ENCODE data around the gene HNRNPU.

Gene HNRNPU

DNA sequence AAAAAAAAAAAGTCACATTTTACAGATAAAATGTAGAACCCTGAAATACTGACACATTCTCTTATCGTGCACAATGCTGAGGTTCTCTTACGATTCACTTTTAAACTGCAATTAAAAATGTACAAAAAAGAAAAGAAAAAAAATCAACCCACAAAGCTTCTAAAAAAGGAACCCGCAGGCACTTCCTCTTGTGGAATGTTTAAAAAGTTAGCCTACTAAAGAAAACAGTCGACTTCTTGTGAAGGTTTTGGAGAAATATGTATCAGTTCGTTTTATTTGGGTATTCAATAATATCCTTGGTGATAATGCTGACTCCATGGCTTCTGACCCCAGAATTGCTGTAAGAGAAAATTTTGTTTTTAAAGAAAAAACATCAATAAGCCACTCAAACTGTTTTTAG is 10.2 kb downstream of the HNRNPU start:
- TF ChIP-seq, protein P1, sequence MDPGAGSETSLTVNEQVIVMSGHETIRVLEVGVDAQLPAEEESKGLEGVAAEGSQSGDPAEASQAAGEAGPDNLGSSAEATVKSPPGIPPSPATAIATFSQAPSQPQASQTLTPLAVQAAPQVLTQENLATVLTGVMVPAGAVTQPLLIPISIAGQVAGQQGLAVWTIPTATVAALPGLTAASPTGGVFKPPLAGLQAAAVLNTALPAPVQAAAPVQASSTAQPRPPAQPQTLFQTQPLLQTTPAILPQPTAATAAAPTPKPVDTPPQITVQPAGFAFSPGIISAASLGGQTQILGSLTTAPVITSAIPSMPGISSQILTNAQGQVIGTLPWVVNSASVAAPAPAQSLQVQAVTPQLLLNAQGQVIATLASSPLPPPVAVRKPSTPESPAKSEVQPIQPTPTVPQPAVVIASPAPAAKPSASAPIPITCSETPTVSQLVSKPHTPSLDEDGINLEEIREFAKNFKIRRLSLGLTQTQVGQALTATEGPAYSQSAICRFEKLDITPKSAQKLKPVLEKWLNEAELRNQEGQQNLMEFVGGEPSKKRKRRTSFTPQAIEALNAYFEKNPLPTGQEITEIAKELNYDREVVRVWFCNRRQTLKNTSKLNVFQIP (CRISPR knock-in tag; IDR thresholded peaks at IDR 0.05; ENCODE audit: borderline replicate concordance, low read depth): no peak
- TF ChIP-seq GLIS3 (CRISPR knock-in tag; IDR thresholded peaks at IDR 0.05): no peak
- TF ChIP-seq RARB (CRISPR knock-in tag; IDR thresholded peaks at IDR 0.05): no peak
- TF ChIP-seq PPARA (CRISPR knock-in tag; IDR thresholded peaks at IDR 0.05; ENCODE audit: borderline replicate concordance): no peak
- TF ChIP-seq ZNF70 (CRISPR knock-in tag; IDR thresholded peaks at IDR 0.05): no peak
- no peak for TF ChIP-seq TOX (CRISPR knock-in tag; IDR thresholded peaks at IDR 0.05; ENCODE audit: borderline replicate concordance)
- no peak for TF ChIP-seq SNAI2 (CRISPR knock-in tag; IDR thresholded peaks at IDR 0.05)
- TF ChIP-seq, protein P2, sequence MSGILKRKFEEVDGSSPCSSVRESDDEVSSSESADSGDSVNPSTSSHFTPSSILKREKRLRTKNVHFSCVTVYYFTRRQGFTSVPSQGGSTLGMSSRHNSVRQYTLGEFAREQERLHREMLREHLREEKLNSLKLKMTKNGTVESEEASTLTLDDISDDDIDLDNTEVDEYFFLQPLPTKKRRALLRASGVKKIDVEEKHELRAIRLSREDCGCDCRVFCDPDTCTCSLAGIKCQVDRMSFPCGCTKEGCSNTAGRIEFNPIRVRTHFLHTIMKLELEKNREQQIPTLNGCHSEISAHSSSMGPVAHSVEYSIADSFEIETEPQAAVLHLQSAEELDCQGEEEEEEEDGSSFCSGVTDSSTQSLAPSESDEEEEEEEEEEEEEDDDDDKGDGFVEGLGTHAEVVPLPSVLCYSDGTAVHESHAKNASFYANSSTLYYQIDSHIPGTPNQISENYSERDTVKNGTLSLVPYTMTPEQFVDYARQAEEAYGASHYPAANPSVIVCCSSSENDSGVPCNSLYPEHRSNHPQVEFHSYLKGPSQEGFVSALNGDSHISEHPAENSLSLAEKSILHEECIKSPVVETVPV (CRISPR knock-in tag; IDR thresholded peaks at IDR 0.05): no peak
- no peak for TF ChIP-seq ZFP30 (CRISPR knock-in tag; IDR thresholded peaks at IDR 0.05)
- no peak for TF ChIP-seq ZNF8 (CRISPR knock-in tag; IDR thresholded peaks at IDR 0.05)
- no peak for TF ChIP-seq TCF4 (CRISPR knock-in tag; IDR thresholded peaks at IDR 0.05; ENCODE audit: borderline replicate concordance)
- no peak for TF ChIP-seq ZNF565 (CRISPR knock-in tag; conservative IDR thresholded peaks at IDR 0.05; ENCODE audit: low read depth)
- TF ChIP-seq ZFP3 (CRISPR knock-in tag; IDR thresholded peaks at IDR 0.05): no peak
- no peak for TF ChIP-seq BACH2 (CRISPR knock-in tag; IDR thresholded peaks at IDR 0.05; ENCODE audit: borderline replicate concordance)
- TF ChIP-seq, protein P3, sequence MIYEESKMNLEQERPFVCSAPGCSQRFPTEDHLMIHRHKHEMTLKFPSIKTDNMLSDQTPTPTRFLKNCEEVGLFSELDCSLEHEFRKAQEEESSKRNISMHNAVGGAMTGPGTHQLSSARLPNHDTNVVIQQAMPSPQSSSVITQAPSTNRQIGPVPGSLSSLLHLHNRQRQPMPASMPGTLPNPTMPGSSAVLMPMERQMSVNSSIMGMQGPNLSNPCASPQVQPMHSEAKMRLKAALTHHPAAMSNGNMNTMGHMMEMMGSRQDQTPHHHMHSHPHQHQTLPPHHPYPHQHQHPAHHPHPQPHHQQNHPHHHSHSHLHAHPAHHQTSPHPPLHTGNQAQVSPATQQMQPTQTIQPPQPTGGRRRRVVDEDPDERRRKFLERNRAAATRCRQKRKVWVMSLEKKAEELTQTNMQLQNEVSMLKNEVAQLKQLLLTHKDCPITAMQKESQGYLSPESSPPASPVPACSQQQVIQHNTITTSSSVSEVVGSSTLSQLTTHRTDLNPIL (CRISPR knock-in tag; IDR thresholded peaks at IDR 0.05; ENCODE audit: low read depth): no peak
- no peak for ATAC-seq

DNA sequence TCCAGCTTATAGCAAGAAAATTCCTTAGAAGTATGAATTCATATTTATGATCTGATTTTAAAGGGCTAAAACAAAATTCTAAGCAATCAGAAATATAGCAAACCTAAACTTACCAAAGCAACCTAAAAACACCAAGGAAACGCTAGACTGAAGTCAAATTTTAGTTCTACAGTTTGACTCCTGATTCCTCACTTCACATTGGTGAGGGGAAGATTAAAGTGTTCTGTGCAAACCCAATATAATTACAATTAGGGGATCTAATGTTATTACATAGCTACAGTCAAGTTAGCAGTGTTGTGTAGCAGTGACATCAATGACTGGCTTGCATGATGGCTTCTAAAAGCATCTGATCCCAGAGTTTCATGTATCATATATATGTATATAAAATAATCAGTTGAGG is 11.6 kb downstream of the HNRNPU start:
- ATAC-seq: no peak
- TF ChIP-seq RARB (CRISPR knock-in tag; IDR thresholded peaks at IDR 0.05) (no peak), TOX (CRISPR knock-in tag; IDR thresholded peaks at IDR 0.05; ENCODE audit: borderline replicate concordance) (0 out of 2 replicates have a peak, but pooled peaks have one; percentile 3), OSR1 (CRISPR knock-in tag; IDR thresholded peaks at IDR 0.05) (no peak), ZNF70 (CRISPR knock-in tag; IDR thresholded peaks at IDR 0.05) (no peak)

DNA sequence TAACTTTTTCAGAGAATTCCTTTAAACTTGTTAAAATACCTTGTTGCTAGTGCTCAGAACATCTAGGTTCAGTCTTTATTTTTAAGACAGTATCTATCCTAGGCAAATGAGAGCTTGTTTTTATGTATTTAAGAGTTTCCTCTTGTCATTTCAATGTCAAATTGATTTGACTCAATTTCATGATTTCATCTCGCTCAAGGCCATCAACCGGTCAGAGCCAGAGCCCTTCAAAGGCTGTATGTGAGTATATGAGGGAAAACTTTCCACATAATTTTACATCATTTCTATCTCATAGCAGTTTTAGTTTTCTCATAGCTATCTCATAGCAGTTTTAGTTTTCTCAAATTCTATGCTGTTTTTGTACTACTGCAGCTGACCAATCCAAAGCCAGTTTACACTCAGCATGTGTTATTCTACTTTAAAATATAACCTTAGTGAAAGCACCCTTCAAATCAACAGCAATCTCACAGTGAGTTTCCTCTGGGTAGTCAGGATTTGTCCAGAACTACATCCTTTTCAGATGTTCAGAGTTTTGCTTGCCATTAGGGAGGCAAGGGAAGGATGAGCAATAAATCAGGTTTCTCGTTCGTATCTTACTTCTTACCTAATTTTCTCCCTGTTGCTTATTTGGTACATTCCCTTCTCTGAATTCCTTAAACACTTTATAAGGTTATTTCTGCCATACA is 12.7 kb downstream of the HNRNPU start:
- ATAC-seq: no peak
- no peak for TF ChIP-seq OSR1 (CRISPR knock-in tag; IDR thresholded peaks at IDR 0.05)
- TF ChIP-seq ARNTL (CRISPR knock-in tag; IDR thresholded peaks at IDR 0.05; ENCODE audit: borderline replicate concordance, low read depth): no peak
- TF ChIP-seq, protein P4, sequence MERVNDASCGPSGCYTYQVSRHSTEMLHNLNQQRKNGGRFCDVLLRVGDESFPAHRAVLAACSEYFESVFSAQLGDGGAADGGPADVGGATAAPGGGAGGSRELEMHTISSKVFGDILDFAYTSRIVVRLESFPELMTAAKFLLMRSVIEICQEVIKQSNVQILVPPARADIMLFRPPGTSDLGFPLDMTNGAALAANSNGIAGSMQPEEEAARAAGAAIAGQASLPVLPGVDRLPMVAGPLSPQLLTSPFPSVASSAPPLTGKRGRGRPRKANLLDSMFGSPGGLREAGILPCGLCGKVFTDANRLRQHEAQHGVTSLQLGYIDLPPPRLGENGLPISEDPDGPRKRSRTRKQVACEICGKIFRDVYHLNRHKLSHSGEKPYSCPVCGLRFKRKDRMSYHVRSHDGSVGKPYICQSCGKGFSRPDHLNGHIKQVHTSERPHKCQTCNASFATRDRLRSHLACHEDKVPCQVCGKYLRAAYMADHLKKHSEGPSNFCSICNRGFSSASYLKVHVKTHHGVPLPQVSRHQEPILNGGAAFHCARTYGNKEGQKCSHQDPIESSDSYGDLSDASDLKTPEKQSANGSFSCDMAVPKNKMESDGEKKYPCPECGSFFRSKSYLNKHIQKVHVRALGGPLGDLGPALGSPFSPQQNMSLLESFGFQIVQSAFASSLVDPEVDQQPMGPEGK (CRISPR knock-in tag; IDR thresholded peaks at IDR 0.05; ENCODE audit: borderline replicate concordance): no peak
- TF ChIP-seq ESRRG (CRISPR knock-in tag; IDR thresholded peaks at IDR 0.05): no peak
- TF ChIP-seq ZNF70 (CRISPR knock-in tag; IDR thresholded peaks at IDR 0.05): no peak
- no peak for TF ChIP-seq RARB (CRISPR knock-in tag; IDR thresholded peaks at IDR 0.05)
- TF ChIP-seq SNAI2 (CRISPR knock-in tag; IDR thresholded peaks at IDR 0.05): no peak
- TF ChIP-seq, protein P1 (CRISPR knock-in tag; IDR thresholded peaks at IDR 0.05; ENCODE audit: borderline replicate concordance, low read depth): no peak
- TF ChIP-seq, protein P3 (CRISPR knock-in tag; IDR thresholded peaks at IDR 0.05; ENCODE audit: low read depth): no peak
- TF ChIP-seq, protein P2 (CRISPR knock-in tag; IDR thresholded peaks at IDR 0.05): no peak
- TF ChIP-seq ZFP3 (CRISPR knock-in tag; IDR thresholded peaks at IDR 0.05): no peak
- no peak for TF ChIP-seq TOX (CRISPR knock-in tag; IDR thresholded peaks at IDR 0.05; ENCODE audit: borderline replicate concordance)
- TF ChIP-seq, protein P5, sequence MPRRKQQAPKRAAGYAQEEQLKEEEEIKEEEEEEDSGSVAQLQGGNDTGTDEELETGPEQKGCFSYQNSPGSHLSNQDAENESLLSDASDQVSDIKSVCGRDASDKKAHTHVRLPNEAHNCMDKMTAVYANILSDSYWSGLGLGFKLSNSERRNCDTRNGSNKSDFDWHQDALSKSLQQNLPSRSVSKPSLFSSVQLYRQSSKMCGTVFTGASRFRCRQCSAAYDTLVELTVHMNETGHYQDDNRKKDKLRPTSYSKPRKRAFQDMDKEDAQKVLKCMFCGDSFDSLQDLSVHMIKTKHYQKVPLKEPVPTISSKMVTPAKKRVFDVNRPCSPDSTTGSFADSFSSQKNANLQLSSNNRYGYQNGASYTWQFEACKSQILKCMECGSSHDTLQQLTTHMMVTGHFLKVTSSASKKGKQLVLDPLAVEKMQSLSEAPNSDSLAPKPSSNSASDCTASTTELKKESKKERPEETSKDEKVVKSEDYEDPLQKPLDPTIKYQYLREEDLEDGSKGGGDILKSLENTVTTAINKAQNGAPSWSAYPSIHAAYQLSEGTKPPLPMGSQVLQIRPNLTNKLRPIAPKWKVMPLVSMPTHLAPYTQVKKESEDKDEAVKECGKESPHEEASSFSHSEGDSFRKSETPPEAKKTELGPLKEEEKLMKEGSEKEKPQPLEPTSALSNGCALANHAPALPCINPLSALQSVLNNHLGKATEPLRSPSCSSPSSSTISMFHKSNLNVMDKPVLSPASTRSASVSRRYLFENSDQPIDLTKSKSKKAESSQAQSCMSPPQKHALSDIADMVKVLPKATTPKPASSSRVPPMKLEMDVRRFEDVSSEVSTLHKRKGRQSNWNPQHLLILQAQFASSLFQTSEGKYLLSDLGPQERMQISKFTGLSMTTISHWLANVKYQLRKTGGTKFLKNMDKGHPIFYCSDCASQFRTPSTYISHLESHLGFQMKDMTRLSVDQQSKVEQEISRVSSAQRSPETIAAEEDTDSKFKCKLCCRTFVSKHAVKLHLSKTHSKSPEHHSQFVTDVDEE (CRISPR knock-in tag; IDR thresholded peaks at IDR 0.05): no peak
- TF ChIP-seq TCF4 (CRISPR knock-in tag; IDR thresholded peaks at IDR 0.05; ENCODE audit: borderline replicate concordance): no peak
- TF ChIP-seq ZC3H10 (CRISPR knock-in tag; IDR thresholded peaks at IDR 0.05): no peak
- no peak for TF ChIP-seq PPARA (CRISPR knock-in tag; IDR thresholded peaks at IDR 0.05; ENCODE audit: borderline replicate concordance)
- no peak for TF ChIP-seq ISL1 (CRISPR knock-in tag; IDR thresholded peaks at IDR 0.05)
- TF ChIP-seq BACH2 (CRISPR knock-in tag; IDR thresholded peaks at IDR 0.05; ENCODE audit: borderline replicate concordance): no peak
- TF ChIP-seq ZNF8 (CRISPR knock-in tag; IDR thresholded peaks at IDR 0.05): no peak

Data from SK-N-SH treated with all-trans-retinoic acid at 6 μM for 48 hours (cell line).